Epithelial cell of prostate (primary cell): ENCODE measurements around the gene PTPMT1.

ENCODE experiments used
- DNase-seq: peaks from one replicate; pipeline ENCODE4 v3.0.0-alpha.2; 2011; ENCODE audit warnings: low read depth, low spot score
- H3K27ac ChIP-seq: fragments of 450-650 bp; 2 replicates; pipeline ENCODE4 v1.5.1; 2017; ENCODE audit warnings: mild to moderate bottlenecking

Gene PTPMT1

GRCh38 chr11:47603295-47603694 is 37.9 kb downstream of the PTPMT1 start:
- no peak overlapping the region for H3K27ac ChIP-seq
- no peak for DNase-seq

- DNase-seq = no peak
- H3K27ac ChIP-seq = no peak overlapping the region
Measured at GRCh38 chr11:47605921-47606320, 40.5 kb downstream of the PTPMT1 start.

- no peak for DNase-seq
- no peak overlapping the region for H3K27ac ChIP-seq
Measured at GRCh38 chr11:47606731-47607130, 41.3 kb downstream of the PTPMT1 start.

GRCh38 chr11:47607380-47607779 is 42.0 kb downstream of the PTPMT1 start:
- no peak overlapping the region for H3K27ac ChIP-seq
- DNase-seq = no peak

- H3K27ac ChIP-seq = no peak overlapping the region
- no peak for DNase-seq
Measured at GRCh38 chr11:47609675-47610074, 44.3 kb downstream of the PTPMT1 start.

- DNase-seq = no peak
- no peak overlapping the region for H3K27ac ChIP-seq
Measured at GRCh38 chr11:47611348-47611794, 46.0 kb downstream of the PTPMT1 start.

GRCh38 chr11:47615249-47615648 is 49.9 kb downstream of the PTPMT1 start:
- no peak overlapping the region for H3K27ac ChIP-seq
- DNase-seq = no peak

- no peak for DNase-seq
- no peak overlapping the region for H3K27ac ChIP-seq
Measured at GRCh38 chr11:47616726-47617416, 51.5 kb downstream of the PTPMT1 start.

GRCh38 chr11:47617417-47617809 is 52.0 kb downstream of the PTPMT1 start:
- no peak for DNase-seq
- no peak overlapping the region for H3K27ac ChIP-seq

- no peak for DNase-seq
- peak overlapping the region; percentile 43 for H3K27ac ChIP-seq
Measured at GRCh38 chr11:47620836-47621378, 55.5 kb downstream of the PTPMT1 start.
